HT-29 (cell line): ENCODE results near the gene S100A7A. TPM values are rescaled to one million over a fixed set of nuclear protein-coding genes. Genes with fewer than 3 reads are reported as not detected.

ENCODE experiments used
- DNase-seq: peaks from one replicate; pipeline ENCODE4 v3.0.0-alpha.2; 2015; ENCODE audit warnings: low spot score
- total RNA-seq: library from RNA; depleted of rRNA; stranded (reverse); fragments of >200 nt; shearing (Covaris generic); gene quantifications from 2 replicates; pipeline ENCODE4 v1.2.3, GENCODE V29; 2014; rRNA removed

The S100A7A gene
- not detected in 2 replicates for total RNA-seq

DNA sequence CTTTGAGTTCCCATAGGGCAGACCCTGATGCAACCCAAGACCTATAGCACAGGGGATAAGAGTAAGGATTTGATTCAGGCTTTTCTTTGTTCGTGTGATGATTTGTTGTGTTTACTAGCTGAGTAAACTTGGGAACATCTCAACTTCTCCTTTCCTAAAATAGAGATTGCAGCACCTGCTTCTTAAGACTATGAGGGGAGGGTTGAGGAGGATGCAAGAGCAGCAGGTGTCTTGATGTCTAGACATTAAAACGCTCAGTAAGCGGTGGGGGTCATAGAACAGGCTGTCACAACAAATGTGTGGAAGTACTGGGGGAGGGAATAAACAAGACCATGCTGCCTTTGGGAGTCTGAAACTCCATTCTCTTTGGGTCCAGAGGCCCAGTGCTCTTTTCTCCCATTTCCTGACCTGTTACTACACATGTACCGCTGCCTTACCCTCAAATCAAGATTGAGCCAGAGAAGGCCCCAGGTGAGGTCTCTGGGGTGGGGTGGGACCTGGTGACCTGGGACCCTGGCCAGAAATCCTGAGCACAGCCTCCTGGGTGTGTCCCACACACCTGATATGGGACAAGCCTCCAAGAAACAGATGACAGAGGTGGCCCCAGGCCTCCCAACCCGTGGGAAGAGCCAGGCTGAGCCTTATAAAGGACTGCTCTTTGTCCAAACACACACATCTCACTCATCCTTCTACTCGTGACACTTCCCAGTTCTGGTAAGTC, at the start of gene S100A7A:
Gene S100A7A (plus strand): TSS at position 671 of the 721 bp plus-strand sequence. CDS start 1,563 bp downstream, outside the sequence.
- no peak for DNase-seq

DNA sequence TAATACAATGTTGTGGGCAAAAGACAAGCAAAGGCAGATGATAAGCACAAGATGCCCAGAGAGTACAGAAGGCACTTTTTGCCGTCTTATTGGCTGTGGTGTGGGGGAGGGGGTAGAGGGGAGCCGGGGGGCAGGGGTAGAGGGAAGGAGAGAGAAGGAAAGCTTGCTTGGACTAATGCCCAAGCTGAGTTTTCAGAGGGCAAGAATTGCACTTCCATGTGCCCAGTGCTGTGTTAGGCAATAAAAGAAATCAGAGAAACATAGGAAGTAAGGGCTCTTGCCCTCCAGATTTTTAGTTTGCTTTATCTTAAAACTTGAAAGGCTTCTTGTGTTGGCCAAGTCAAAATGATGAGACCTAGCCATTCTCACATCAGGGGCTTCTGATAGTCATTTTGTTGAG, 49.2 kb upstream of the S100A7A start:
- no peak for DNase-seq

DNA sequence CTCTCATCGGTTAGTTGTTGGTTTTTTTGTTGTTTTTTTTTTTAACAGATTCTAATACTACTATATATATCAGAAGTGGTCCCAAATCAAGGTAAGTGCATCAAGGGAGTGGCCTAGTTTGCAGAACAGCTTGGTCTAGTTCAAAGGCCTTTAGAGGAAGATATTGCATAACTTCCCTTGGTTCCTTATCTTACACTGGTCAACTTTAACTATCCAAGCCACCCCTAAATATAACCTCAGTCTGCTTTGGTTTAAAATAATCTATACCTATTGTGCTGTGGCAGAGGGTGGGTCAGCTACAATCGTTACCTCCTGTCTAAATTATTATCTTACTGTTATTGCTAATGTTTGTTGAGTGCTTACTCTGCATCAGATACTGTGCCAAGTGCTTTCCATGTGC, 47.8 kb upstream of the S100A7A start:
- no peak for DNase-seq

DNA sequence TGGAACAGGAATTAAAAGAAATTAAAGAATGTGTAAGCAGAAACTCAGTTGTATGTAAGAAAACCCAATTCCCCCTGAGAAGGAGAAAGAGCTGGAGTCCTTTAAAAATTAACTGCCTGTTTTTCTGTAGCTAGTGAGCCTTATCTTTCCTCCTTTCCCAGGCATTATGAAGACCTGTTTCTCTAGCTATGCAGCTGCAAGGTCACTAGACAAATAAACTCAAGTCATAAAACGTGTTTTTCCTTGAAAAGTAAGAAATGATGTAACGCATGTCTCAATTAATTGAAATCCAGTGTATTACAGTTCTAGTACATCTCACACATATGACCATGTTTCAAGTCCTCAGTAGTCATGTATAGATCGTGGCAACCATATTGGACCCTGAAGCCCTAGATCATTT, 46.2 kb upstream of the S100A7A start:
- DNase-seq: no peak

GRCh38 chr1:153371231-153371630, 45.1 kb upstream of the S100A7A start:
- no peak for DNase-seq

DNA sequence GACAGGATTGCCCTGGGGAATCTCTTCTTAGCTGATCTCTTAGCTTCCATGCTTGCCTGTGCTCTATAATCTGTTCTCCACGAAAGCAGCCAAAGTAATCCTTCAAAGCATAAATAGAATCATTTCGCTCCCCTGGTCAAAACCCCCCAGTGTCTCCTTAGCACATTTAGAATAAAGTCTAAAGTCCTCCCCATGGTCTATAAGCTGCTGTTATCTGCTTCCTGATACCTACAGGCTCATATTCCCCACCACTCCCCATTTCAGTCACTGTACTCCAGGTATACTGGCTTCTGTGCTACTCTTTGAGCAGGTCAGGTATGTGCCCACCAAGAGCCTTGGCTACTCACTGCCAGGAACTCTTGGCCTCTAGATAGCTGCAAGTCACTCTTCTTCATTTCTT, 43.7 kb upstream of the S100A7A start:
- no peak for DNase-seq

DNA sequence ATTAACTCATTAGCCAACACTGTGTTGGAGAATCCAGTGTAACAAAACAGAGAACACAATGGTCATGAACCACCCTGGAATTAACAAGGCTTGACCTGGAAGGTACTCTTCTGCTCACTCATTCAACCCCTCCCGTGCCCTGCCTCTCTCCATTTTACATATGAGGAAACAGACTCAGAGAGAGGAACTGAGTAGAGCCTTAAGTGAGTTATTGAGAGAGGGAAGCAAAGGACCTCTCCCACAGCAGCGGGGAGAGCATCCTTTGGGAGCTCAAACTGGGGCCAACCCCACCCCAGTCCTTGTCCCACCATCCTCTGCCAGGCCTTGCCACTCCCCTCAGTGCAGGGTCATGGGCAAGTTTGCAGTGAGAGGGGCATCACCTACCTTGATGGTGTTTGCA, 42.2 kb upstream of the S100A7A start:
- no peak for DNase-seq

- DNase-seq: no peak
Observed at GRCh38 chr1:153375511-153375910, 40.8 kb upstream of the S100A7A start, which contains the start of gene S100A12. Gene S100A12 (minus strand): TSS chr1:153375621. CDS start chr1:153374592, 1,029 bp downstream.

GRCh38 chr1:153379591-153379990, 36.7 kb upstream of the S100A7A start:
- DNase-seq: no peak

GRCh38 chr1:153380711-153381110, 35.6 kb upstream of the S100A7A start:
- no peak for DNase-seq

- DNase-seq: no peak
Observed at GRCh38 chr1:153384958-153385580, 31.3 kb upstream of the S100A7A start.

GRCh38 chr1:153386500-153386901, 29.8 kb upstream of the S100A7A start:
- DNase-seq: no peak

DNA sequence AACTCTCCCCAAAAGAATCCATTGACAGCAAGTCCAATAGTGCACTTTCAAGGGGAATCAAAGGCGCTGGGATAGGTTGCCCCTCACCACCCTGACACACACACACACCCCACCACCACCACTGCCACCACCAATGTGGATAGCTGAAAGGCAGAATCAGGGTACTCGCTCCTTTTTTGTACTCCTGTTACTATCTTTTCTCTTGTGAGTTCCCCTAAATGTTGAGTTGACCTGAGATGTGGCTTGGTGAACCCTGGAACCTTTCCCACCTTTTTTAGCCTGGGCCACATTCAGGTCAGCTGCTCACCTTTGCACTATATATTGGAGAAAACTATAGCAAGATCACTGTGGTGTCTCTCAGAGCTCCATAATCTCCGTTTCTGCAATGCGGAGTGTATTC, 29.3 kb upstream of the S100A7A start:
- DNase-seq: no peak

DNA sequence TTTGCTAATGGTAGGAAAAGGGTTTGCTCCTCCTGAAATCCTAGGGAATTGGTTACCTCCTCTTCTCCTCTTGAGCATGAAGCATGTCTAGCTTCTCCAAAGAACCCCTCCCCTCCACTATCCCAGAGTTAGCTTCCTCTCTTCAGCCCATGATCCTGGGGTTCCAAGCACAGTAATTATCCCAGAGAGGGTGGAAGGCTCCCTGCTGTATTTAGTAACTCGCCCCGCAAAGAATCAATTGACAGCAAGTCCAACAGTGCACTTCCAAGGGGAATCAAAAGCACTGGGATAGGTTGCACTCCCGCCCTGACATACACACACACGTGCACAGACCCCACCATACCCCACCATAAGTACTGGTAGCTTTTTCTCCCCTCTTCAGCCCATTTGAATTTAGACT, 28.5 kb upstream of the S100A7A start:
- DNase-seq: no peak

DNA sequence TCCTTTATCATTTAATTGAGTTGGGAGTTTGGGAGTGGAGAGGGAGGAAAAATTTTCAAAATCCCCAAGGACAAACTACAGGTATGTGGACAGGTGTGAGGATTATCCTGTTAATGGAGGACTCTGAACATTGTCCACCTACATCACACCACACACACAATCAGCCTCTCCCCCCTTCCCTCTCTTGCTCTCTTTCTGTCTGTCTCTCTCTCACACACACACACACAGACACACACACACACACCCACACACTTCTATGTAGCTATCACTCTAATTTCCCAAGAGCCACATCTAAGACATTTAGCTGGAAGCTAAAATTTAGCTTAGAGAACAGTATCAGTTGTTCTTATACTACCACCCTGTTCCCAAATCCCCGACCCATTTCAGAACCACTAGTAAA, 26.9 kb upstream of the S100A7A start:
- DNase-seq: no peak

DNA sequence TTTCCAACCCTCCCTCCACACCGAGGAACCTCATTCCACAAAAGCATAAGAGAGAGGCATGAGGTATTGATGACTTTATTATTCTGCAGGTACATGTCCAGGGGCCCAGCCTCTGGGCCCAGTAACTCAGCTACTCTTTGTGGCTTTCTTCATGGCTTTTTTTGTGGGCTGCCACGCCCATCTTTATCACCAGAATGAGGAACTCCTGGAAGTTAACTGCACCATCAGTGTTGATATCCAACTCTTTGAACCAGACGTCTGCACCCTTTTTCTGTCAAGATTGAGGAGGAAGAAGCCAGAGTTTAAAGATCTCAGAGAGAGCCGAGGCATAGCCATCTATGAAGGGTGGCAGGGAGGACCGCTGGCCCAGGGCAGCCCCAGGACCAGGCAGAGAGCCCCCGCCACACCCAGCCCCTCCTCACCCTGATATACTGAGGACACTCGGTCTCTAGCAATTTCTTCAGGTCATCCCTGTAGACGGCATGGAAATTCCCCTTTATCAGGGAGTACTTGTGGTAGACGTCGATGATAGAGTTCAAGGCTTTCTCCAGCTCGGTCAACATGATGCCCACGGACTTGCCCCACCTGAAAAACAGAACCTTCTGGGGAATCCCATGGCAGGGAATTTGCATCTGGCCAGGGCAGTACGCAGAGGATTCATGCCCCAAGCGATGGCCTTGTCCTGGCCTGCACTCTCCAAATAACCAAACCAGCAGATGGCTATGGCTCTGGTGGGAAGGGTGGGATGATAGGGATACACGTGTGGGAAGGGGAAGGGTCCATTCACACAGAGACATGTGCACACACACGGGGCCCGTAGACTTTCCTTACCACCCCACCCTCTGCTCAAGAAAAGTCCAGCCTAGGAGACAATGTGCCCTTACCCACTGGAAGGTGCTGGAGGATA, 26.1 kb upstream of the S100A7A start:
- DNase-seq: no peak

DNA sequence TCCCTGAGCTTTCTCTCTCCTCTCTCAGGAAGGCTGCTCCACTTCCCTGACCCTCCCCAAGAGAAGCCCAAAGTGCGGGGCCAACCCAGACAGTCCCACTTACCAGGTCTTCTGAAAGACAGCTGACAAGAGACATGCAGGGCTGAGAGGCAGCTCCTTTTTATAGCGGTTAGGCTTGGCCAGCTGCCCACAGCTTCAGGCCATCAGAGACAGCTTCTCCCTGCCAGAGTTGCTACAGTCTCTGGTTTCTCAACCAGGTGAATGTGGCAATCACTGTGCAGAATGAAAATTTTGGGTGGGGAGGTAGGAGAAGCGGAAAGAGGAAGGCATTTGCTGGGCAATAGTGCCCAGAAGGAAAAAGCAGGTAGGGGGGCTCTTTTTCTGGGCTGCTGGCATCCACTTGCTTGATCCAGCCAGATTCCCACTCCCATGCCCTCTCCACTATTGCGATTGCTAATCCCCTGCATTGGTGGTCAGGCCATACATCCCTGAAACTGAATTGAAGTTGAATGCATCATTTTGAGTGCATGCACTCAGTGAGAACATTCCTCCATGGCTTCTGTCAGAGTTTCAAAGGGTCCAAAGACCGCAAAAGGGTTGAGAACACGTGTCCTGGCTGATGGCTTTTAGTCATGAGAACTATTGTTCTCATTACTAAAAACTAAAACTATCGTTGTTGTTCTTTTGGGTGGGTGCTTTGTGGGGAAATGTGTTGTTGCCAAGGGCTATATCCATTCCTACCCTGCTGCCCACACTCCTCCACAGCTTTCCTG, 25.2 kb upstream of the S100A7A start, which contains the start of gene S100A8:
Gene S100A8 (minus strand): TSS at position 136 of the 773 bp plus-strand sequence. CDS start 538 bp downstream, outside the sequence.
- DNase-seq: no peak

- no peak for DNase-seq
Observed at GRCh38 chr1:153392258-153392657, 24.1 kb upstream of the S100A7A start.

- no peak for DNase-seq
Observed at GRCh38 chr1:153392822-153393221, 23.5 kb upstream of the S100A7A start.

GRCh38 chr1:153393926-153394325, 22.4 kb upstream of the S100A7A start:
- no peak for DNase-seq

- DNase-seq: no peak
Observed at GRCh38 chr1:153394391-153394790, 21.9 kb upstream of the S100A7A start.
